K562 (cell line): ENCODE results near the gene HSD3B7. TPM values are rescaled to one million over a fixed set of nuclear protein-coding genes. Genes with fewer than 3 reads are reported as not detected.
A peak's percentile ranks its signal among the peaks of the same experiment; 100 is the strongest.

Source experiments
- ATAC-seq: fragments of 200-7000 bp; cut with Tn5 transposase; 3 replicates; pipeline ENCODE4 v1.9.1; 2020; ENCODE audit warnings: moderate library complexity
- BruUV-seq: library from RNA; stranded (reverse); fragments of 400-500 nt; replicated peaks from 2 replicates; lab custom pipeline; 2021; lab: Mats Ljungman, UMichigan
- CTCF ChIA-PET: fragments of 300-600 bp; formaldehyde crosslinking; extraction: SDS; loops from one replicate; lab custom pipeline; 2021; ENCODE audit warnings: low intra/inter-chr PET ratio; lab: Yijun Ruan, JAX
- POLR2A ChIA-PET: fragments of 300-600, 350-650 bp; sonication (Branson Sonifier 250); formaldehyde crosslinking; extraction: SDS; loops from one replicate; lab custom pipeline; 2021; ENCODE audit warnings: antibody characterized with exemption, inconsistent platforms; lab: Yijun Ruan, JAX
- DNase-seq, 4 experiments: peaks; one replicate each; pipeline versions ENCODE4 v3.0.0 to v3.0.0-alpha.2; 2011 to 2018; ENCODE audit warnings: low spot score in 3 of 4, mixed read lengths in 3 of 4; ENCODE audit errors: extremely low read depth in 1 of 4
- FAIRE-seq: peaks from 2 replicates; lab custom pipeline; 2011; peaks lifted over from hg19 to GRCh38; lab: Jason Lieb, UNC
- H2AFZ ChIP-seq: 2 replicates; pipeline ENCODE4 v1.6.0; 2011; ENCODE audit warnings: low read depth, low read length, control low read depth, inconsistent platforms
- H3K27ac ChIP-seq: fragments of 200-600 bp; 3 replicates; pipeline ENCODE4 v1.8.0; 2011; ENCODE audit warnings: low read depth, mild to moderate bottlenecking, control low read depth, inconsistent platforms, low read length, moderate library complexity, mixed read lengths; ENCODE audit errors: extremely low read depth
- H3K27me3 ChIP-seq, 2 experiments: fragments of 300-600 bp in 1 of 2; 2 replicates in 1 of 2; 3 replicates in 1 of 2; pipeline versions ENCODE4 v1.6.0 to v1.8.0; 2011; ENCODE audit warnings: inconsistent platforms in 2 of 2, low read length in 2 of 2, mild to moderate bottlenecking in 1 of 2, mixed read lengths in 1 of 2, moderate library complexity in 1 of 2; ENCODE audit not compliant: control insufficient read depth in 2 of 2, insufficient read depth in 2 of 2
- H3K36me3 ChIP-seq: fragments of 300-600 bp; 3 replicates; pipeline ENCODE4 v1.8.0; 2011; ENCODE audit warnings: mild to moderate bottlenecking, low read length, inconsistent platforms; ENCODE audit not compliant: control insufficient read depth, insufficient read depth
- H3K4me1 ChIP-seq, 2 experiments: fragments of 200-600 bp in 1 of 2; replicated peaks in 1 of 2; 2 replicates in 1 of 2; 3 replicates in 1 of 2; pipeline versions ENCODE4 v1.5.1 to v1.8.0; 2011; ENCODE audit warnings: inconsistent platforms in 2 of 2, low read length in 2 of 2, mild to moderate bottlenecking in 1 of 2, mixed read lengths in 1 of 2, moderate library complexity in 1 of 2; ENCODE audit not compliant: control insufficient read depth in 2 of 2, insufficient read depth in 2 of 2
- H3K4me2 ChIP-seq: 2 replicates; pipeline ENCODE4 v1.6.1; 2011; ENCODE audit warnings: low read length, control low read depth, inconsistent platforms, mixed read lengths; ENCODE audit not compliant: insufficient read depth
- H3K4me3 ChIP-seq: fragments of 200-600 bp; sonication (generic), shearing (Covaris generic); 2 replicates; pipeline ENCODE4 v1.5.1; 2016; ENCODE audit warnings: control low read depth, inconsistent platforms
- H3K79me2 ChIP-seq: fragments of 200-600 bp; 3 replicates; pipeline ENCODE4 v1.8.0; 2011; ENCODE audit warnings: low read length, inconsistent platforms; ENCODE audit not compliant: control insufficient read depth, insufficient read depth
- H3K9ac ChIP-seq, 2 experiments: 2 replicates each; pipeline versions ENCODE4 v1.6.0 to v1.6.1; 2011; ENCODE audit warnings: low read depth in 2 of 2, low read length in 2 of 2, control low read depth in 1 of 2, inconsistent platforms in 1 of 2, mild to moderate bottlenecking in 1 of 2, mixed read lengths in 1 of 2; ENCODE audit not compliant: insufficient read depth in 1 of 2
- H3K9me1 ChIP-seq: one replicate; pipeline ENCODE4 v1.6.0; 2011; ENCODE audit warnings: inconsistent platforms, mild to moderate bottlenecking, low read length, moderate library complexity; ENCODE audit not compliant: control insufficient read depth, insufficient read depth
- H3K9me3 ChIP-seq: replicated peaks from 2 replicates; pipeline ENCODE4 v1.5.1; 2011; ENCODE audit warnings: low read depth, low read length, inconsistent platforms; ENCODE audit not compliant: control insufficient read depth, insufficient read depth
- H4K20me1 ChIP-seq: replicated peaks from 2 replicates; pipeline ENCODE4 v1.6.1; 2011; ENCODE audit warnings: low read length, inconsistent platforms, mixed read lengths; ENCODE audit not compliant: control insufficient read depth, insufficient read depth
- ARID2 ChIP-seq: fragments of 450-650 bp; IDR thresholded peaks from 2 replicates; pipeline ENCODE4 v1.6.1; 2017; ENCODE audit warnings: antibody characterized with exemption, mild to moderate bottlenecking
- EGR1 ChIP-seq: fragments of 450-650 bp; conservative IDR thresholded peaks from 2 replicates; pipeline ENCODE4 v1.6.1; 2017; ENCODE audit warnings: mild to moderate bottlenecking
- PRPF4 ChIP-seq: fragments of 200-400 bp; formaldehyde crosslinking; IDR thresholded peaks from one replicate; pipeline ENCODE4 v1.6.1; 2017; ENCODE audit warnings: low read length, low read depth, mild to moderate bottlenecking; ENCODE audit not compliant: insufficient read depth, poor library complexity, severe bottlenecking
- SMARCC2 ChIP-seq: fragments of 450-650 bp; IDR thresholded peaks from 2 replicates; pipeline ENCODE4 v1.6.1; 2017; ENCODE audit warnings: antibody characterized with exemption, moderate library complexity, mild to moderate bottlenecking, low read depth
- WGBS: fragments of 100-300 bp; shearing (Covaris generic); methylation state at CpG from one replicate; pipeline ENCODE4 v1.1.6; 2016; ENCODE audit warnings: low coverage, mixed read lengths; ENCODE audit not compliant: insufficient coverage; ENCODE audit errors: missing lambda C conversion rate; 5-methylcytosine and 5-hydroxymethylcytosine counted together
- in situ Hi-C: fragments of 300-500 bp; cut with MboI; formaldehyde crosslinking; loops from 4 replicates; pipeline ENCODE4 v1.15.0; 2018; ENCODE audit warnings: inconsistent platforms, mixed read lengths
- intact Hi-C: fragments of 100-400 bp; cut with micrococcal nuclease; formaldehyde crosslinking; loops from 2 replicates; pipeline ENCODE4 v1.14.2; 2022
- polyA plus RNA-seq, 8 experiments: library from polyadenylated mRNA; depleted of rRNA in 4 of 8; stranded (reverse) in 5 of 8; unstranded in 3 of 8; fragments of >200 nt; fragmentation: Nextera tagmentation in 2 of 8; fragmentation: Illumina TruSeq in 1 of 8; extraction: Ambion mirVana in 2 of 8; extraction: Trizol in 1 of 8; gene quantifications; 2 replicates each; pipeline versions ENCODE4 v1.2.1 to v1.2.3, GENCODE V29; 2011 to 2014; ENCODE audit warnings: inconsistent platforms in 1 of 8, missing spikeins in 1 of 8
- total RNA-seq, 7 experiments: library from RNA; depleted of rRNA in 6 of 7; stranded (reverse); fragments of >200 nt in 6 of 7; fragmentation: Illumina TruSeq in 2 of 7; extraction: Trizol in 2 of 7; gene quantifications; 2 replicates each; pipeline versions ENCODE4 v1.2.1 to v1.2.3, GENCODE V29; 2011 to 2021; ENCODE audit warnings: low replicate concordance in 1 of 7
- TF ChIP-seq, protein P1 (sequence below), 3 experiments: fragments of 200-800 bp in 1 of 3; fragments of 250-450 bp in 1 of 3; fragments of 450-650 bp in 1 of 3; sonication (Bioruptor Pico) in 1 of 3; sonication (Bioruptor generic) in 1 of 3; formaldehyde crosslinking in 1 of 3; IDR thresholded peaks; 2 replicates each; pipeline versions ENCODE4 v1.6.1 to v1.8.0; 2016 to 2022; ENCODE audit warnings: mild to moderate bottlenecking in 2 of 3, missing genetic modification characterization in 2 of 3, missing compliant biosample characterization in 1 of 3, moderate library complexity in 1 of 3

HSD3B7 gene
- total and polyA plus RNA-seq, 9 of the 15 experiments (the other 6 are each of a cell fraction or from before 2014, with no cell fraction given) = 5.4 to 49.1 (median 23.0) TPM

DNA sequence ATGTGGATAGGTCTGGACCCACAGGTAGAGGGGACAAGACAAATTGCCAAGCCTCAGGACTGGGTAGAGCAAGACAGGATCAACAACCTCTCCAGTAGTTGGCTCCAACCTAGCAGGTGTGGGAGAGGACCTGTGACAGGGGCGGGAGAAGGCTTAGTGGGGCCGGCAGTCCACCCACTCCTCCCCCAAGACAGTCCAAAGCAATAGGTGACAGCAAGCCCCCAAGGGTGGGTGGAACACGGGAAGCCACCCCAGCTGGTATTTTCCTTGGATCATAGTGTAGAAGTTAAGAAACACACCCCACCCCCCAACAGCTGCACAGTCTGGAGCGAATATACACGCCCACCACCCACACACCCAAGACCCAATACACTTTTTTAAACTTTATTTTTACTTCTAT lies 44.3 kb downstream of the HSD3B7 start:
- Histone ChIP-seq H3K79me2 (peaks cover 15% of the 10 kb centered on the region), H3K36me3 (peaks cover under 1% of the 10 kb centered on the region; the same call in 1 of the 3 replicates), H3K4me2 (no peak overlapping the region), H3K9me1 (peaks cover 5% of the 10 kb centered on the region), H3K27ac (no peak overlapping the region), H4K20me1 (peaks cover 2% of the 10 kb centered on the region), H3K4me1 (peaks cover 16 to 18% of the 10 kb centered on the region in 2 experiments), H3K27me3 (no peaks in the 10 kb centered on the region), H3K4me3 (no peak overlapping the region), H3K9me3 (no peaks in the 10 kb centered on the region; the same call in 1 of the 2 replicates), H2AFZ (no peak overlapping the region), H3K9ac (peak overlapping the region in 1 of 2 experiments; percentile 59; a peak in 1 of 4 replicates)
- 30% methylated on average over 5 of the region's 5 CpGs for WGBS
- POLR2A ChIA-PET = no interaction called here
- ATAC-seq (no peak), FAIRE-seq (no peak), DNase-seq (no peak)
- intact Hi-C loops (no loop called here), in situ Hi-C loops (no loop called here)
- CTCF ChIA-PET = no interaction called here
- no TSS peak for BruUV-seq
- TF ChIP-seq EGR1 (peak; percentile 50), PRPF4 (no peak)

DNA sequence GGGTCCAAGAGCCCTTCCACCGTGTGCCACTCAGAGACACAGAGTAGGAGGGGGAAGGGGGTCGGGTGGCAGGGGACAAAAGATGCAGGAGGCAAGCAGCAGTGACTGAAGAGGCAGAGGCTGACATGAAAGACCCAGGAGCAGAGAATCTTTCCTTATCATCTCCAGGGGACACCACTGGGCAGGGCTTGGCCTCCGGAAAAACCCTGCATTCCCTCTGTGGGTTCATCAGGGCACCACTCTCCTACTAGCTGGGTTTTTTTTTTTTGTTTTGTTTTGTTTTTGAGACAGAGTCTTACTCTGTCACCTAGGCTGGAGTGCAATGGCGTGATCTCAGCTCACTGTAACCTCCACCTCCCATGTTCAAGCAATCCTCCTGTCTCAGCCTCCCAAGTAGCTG lies 46.3 kb downstream of the HSD3B7 start:
- Histone ChIP-seq H3K79me2 (peaks cover 21% of the 10 kb centered on the region), H3K27me3 (no peaks in the 10 kb centered on the region), H3K4me2 (no peak overlapping the region), H3K4me1 (peaks cover 16% of the 10 kb centered on the region in 2 experiments), H2AFZ (no peak overlapping the region), H3K9me3 (no peaks in the 10 kb centered on the region; the same call in 1 of the 2 replicates), H4K20me1 (peaks cover 4% of the 10 kb centered on the region), H3K4me3 (no peak overlapping the region), H3K9me1 (peaks cover 8% of the 10 kb centered on the region), H3K9ac (no peak overlapping the region), H3K36me3 (peaks cover 17% of the 10 kb centered on the region; the same call in 2 of the 3 replicates), H3K27ac (no peak overlapping the region)
- 81% methylated on average over 3 of the region's 4 CpGs for WGBS
- CTCF ChIA-PET = no interaction called here
- DNase-seq (no peak), ATAC-seq (no peak), FAIRE-seq (no peak)
- intact Hi-C loops = loop anchor here (5.0 kb wide), 2 partner anchors 39 to 66 kb away; no protein-coding TSS in a partner anchor
- POLR2A ChIA-PET = interaction anchor here (0.5 kb wide), 1 partner anchor 42 kb away, joined by 3 read pairs; no protein-coding TSS in a partner anchor
- BruUV-seq = no TSS peak
- in situ Hi-C loops = no loop called here
- TF ChIP-seq, protein P1, sequence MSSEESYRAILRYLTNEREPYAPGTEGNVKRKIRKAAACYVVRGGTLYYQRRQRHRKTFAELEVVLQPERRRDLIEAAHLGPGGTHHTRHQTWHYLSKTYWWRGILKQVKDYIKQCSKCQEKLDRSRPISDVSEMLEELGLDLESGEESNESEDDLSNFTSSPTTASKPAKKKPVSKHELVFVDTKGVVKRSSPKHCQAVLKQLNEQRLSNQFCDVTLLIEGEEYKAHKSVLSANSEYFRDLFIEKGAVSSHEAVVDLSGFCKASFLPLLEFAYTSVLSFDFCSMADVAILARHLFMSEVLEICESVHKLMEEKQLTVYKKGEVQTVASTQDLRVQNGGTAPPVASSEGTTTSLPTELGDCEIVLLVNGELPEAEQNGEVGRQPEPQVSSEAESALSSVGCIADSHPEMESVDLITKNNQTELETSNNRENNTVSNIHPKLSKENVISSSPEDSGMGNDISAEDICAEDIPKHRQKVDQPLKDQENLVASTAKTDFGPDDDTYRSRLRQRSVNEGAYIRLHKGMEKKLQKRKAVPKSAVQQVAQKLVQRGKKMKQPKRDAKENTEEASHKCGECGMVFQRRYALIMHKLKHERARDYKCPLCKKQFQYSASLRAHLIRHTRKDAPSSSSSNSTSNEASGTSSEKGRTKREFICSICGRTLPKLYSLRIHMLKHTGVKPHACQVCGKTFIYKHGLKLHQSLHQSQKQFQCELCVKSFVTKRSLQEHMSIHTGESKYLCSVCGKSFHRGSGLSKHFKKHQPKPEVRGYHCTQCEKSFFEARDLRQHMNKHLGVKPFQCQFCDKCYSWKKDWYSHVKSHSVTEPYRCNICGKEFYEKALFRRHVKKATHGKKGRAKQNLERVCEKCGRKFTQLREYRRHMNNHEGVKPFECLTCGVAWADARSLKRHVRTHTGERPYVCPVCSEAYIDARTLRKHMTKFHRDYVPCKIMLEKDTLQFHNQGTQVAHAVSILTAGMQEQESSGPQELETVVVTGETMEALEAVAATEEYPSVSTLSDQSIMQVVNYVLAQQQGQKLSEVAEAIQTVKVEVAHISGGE (CRISPR knock-in tag; IDR thresholded peaks at IDR 0.05) = no peak
- TF ChIP-seq SMARCC2 = no peak
- no peak for TF ChIP-seq ARID2
